HG02571 (cell line): ENCODE measurements around the gene DNASE2B.
"Not testable (repeated sequence)": the region's sequence is repeated elsewhere in the genome, so short reads cannot be mapped to it uniquely, and the experiment has no call there.

Experiments
- ATAC-seq: cut with Tn5 transposase; IDR thresholded peaks from one replicate; pipeline ENCODE4 v1.9.1; 2021; ENCODE audit warnings: mild to moderate bottlenecking, moderate library complexity; ENCODE audit not compliant: unreplicated experiment

The DNASE2B gene

GRCh38 chr1:84442747-84443646, 44.7 kb downstream of the DNASE2B start:
- ATAC-seq = not testable (repeated sequence)

GRCh38 chr1:84448704-84449103, 50.4 kb downstream of the DNASE2B start:
- ATAC-seq = not testable (repeated sequence)

- no peak for ATAC-seq
Observed at GRCh38 chr1:84450910-84451309, 52.6 kb downstream of the DNASE2B start.

- ATAC-seq = no peak
Observed at GRCh38 chr1:84452436-84452835, 54.2 kb downstream of the DNASE2B start.

- no peak for ATAC-seq
Observed at GRCh38 chr1:84462118-84462517, 63.8 kb downstream of the DNASE2B start.
